K562 (cell line): ENCODE data around the gene MXRA7. TPM values are rescaled to one million over a fixed set of nuclear protein-coding genes. Genes with fewer than 3 reads are reported as not detected.

Experiments used
- ATAC-seq: fragments of 200-7000 bp; cut with Tn5 transposase; 3 replicates; pipeline ENCODE4 v1.9.1; 2020; ENCODE audit warnings: moderate library complexity
- BruUV-seq: library from RNA; stranded (reverse); fragments of 400-500 nt; replicated peaks from 2 replicates; lab custom pipeline; 2021; lab: Mats Ljungman, UMichigan
- CTCF ChIA-PET: fragments of 300-600 bp; formaldehyde crosslinking; extraction: SDS; loops from one replicate; lab custom pipeline; 2021; ENCODE audit warnings: low intra/inter-chr PET ratio; lab: Yijun Ruan, JAX
- POLR2A ChIA-PET: fragments of 300-600, 350-650 bp; sonication (Branson Sonifier 250); formaldehyde crosslinking; extraction: SDS; loops from one replicate; lab custom pipeline; 2021; ENCODE audit warnings: antibody characterized with exemption, inconsistent platforms; lab: Yijun Ruan, JAX
- DNase-seq, 4 experiments: peaks; one replicate each; pipeline versions ENCODE4 v3.0.0 to v3.0.0-alpha.2; 2011 to 2018; ENCODE audit warnings: low spot score in 3 of 4, mixed read lengths in 3 of 4; ENCODE audit errors: extremely low read depth in 1 of 4
- FAIRE-seq: peaks from 2 replicates; lab custom pipeline; 2011; peaks lifted over from hg19 to GRCh38; lab: Jason Lieb, UNC
- H2AFZ ChIP-seq: 2 replicates; pipeline ENCODE4 v1.6.0; 2011; ENCODE audit warnings: low read depth, low read length, control low read depth, inconsistent platforms
- H3K27ac ChIP-seq: fragments of 200-600 bp; 3 replicates; pipeline ENCODE4 v1.8.0; 2011; ENCODE audit warnings: low read depth, mild to moderate bottlenecking, control low read depth, inconsistent platforms, low read length, moderate library complexity, mixed read lengths; ENCODE audit errors: extremely low read depth
- H3K27me3 ChIP-seq, 2 experiments: fragments of 300-600 bp in 1 of 2; 2 replicates in 1 of 2; 3 replicates in 1 of 2; pipeline versions ENCODE4 v1.6.0 to v1.8.0; 2011; ENCODE audit warnings: inconsistent platforms in 2 of 2, low read length in 2 of 2, mild to moderate bottlenecking in 1 of 2, mixed read lengths in 1 of 2, moderate library complexity in 1 of 2; ENCODE audit not compliant: control insufficient read depth in 2 of 2, insufficient read depth in 2 of 2
- H3K36me3 ChIP-seq: fragments of 300-600 bp; 3 replicates; pipeline ENCODE4 v1.8.0; 2011; ENCODE audit warnings: mild to moderate bottlenecking, low read length, inconsistent platforms; ENCODE audit not compliant: control insufficient read depth, insufficient read depth
- H3K4me1 ChIP-seq, 2 experiments: fragments of 200-600 bp in 1 of 2; replicated peaks in 1 of 2; 2 replicates in 1 of 2; 3 replicates in 1 of 2; pipeline versions ENCODE4 v1.5.1 to v1.8.0; 2011; ENCODE audit warnings: inconsistent platforms in 2 of 2, low read length in 2 of 2, mild to moderate bottlenecking in 1 of 2, mixed read lengths in 1 of 2, moderate library complexity in 1 of 2; ENCODE audit not compliant: control insufficient read depth in 2 of 2, insufficient read depth in 2 of 2
- H3K4me2 ChIP-seq: 2 replicates; pipeline ENCODE4 v1.6.1; 2011; ENCODE audit warnings: low read length, control low read depth, inconsistent platforms, mixed read lengths; ENCODE audit not compliant: insufficient read depth
- H3K4me3 ChIP-seq: fragments of 200-600 bp; sonication (generic), shearing (Covaris generic); 2 replicates; pipeline ENCODE4 v1.5.1; 2016; ENCODE audit warnings: control low read depth, inconsistent platforms
- H3K79me2 ChIP-seq: fragments of 200-600 bp; 3 replicates; pipeline ENCODE4 v1.8.0; 2011; ENCODE audit warnings: low read length, inconsistent platforms; ENCODE audit not compliant: control insufficient read depth, insufficient read depth
- H3K9ac ChIP-seq, 2 experiments: 2 replicates each; pipeline versions ENCODE4 v1.6.0 to v1.6.1; 2011; ENCODE audit warnings: low read depth in 2 of 2, low read length in 2 of 2, control low read depth in 1 of 2, inconsistent platforms in 1 of 2, mild to moderate bottlenecking in 1 of 2, mixed read lengths in 1 of 2; ENCODE audit not compliant: insufficient read depth in 1 of 2
- H3K9me1 ChIP-seq: one replicate; pipeline ENCODE4 v1.6.0; 2011; ENCODE audit warnings: inconsistent platforms, mild to moderate bottlenecking, low read length, moderate library complexity; ENCODE audit not compliant: control insufficient read depth, insufficient read depth
- H3K9me3 ChIP-seq: replicated peaks from 2 replicates; pipeline ENCODE4 v1.5.1; 2011; ENCODE audit warnings: low read depth, low read length, inconsistent platforms; ENCODE audit not compliant: control insufficient read depth, insufficient read depth
- H4K20me1 ChIP-seq: replicated peaks from 2 replicates; pipeline ENCODE4 v1.6.1; 2011; ENCODE audit warnings: low read length, inconsistent platforms, mixed read lengths; ENCODE audit not compliant: control insufficient read depth, insufficient read depth
- CAMTA2 ChIP-seq: fragments of 250-450 bp; sonication (Bioruptor Pico); conservative IDR thresholded peaks from 2 replicates; pipeline ENCODE4 v1.5.1; 2022
- EHMT2 ChIP-seq: fragments of 450-650 bp; IDR thresholded peaks from 2 replicates; pipeline ENCODE4 v1.6.1; 2018; ENCODE audit warnings: antibody characterized with exemption
- MNT ChIP-seq, 2 experiments: fragments of 450-650 bp; conservative IDR thresholded peaks; 2 replicates each; pipeline ENCODE4 v1.6.1; 2017; ENCODE audit warnings: mild to moderate bottlenecking in 2 of 2, moderate library complexity in 2 of 2
- NFE2L1 ChIP-seq: fragments of 450-650 bp; IDR thresholded peaks from 2 replicates; pipeline ENCODE4 v1.6.1; 2016; ENCODE audit warnings: missing genetic modification characterization, low read depth, mild to moderate bottlenecking, missing compliant biosample characterization, moderate library complexity, borderline replicate concordance
- RNF219 ChIP-seq: fragments of 250-450 bp; sonication (Bioruptor Pico); IDR thresholded peaks from 2 replicates; pipeline ENCODE4 v1.5.0; 2022; ENCODE audit warnings: mild to moderate bottlenecking
- ZNF79 ChIP-seq: fragments of 250-450 bp; sonication (Bioruptor Pico); IDR thresholded peaks from 2 replicates; pipeline ENCODE4 v1.4.0; 2020; ENCODE audit warnings: low read depth, mild to moderate bottlenecking, moderate library complexity
- WGBS: fragments of 100-300 bp; shearing (Covaris generic); methylation state at CpG from one replicate; pipeline ENCODE4 v1.1.6; 2016; ENCODE audit warnings: low coverage, mixed read lengths; ENCODE audit not compliant: insufficient coverage; ENCODE audit errors: missing lambda C conversion rate; 5-methylcytosine and 5-hydroxymethylcytosine counted together
- in situ Hi-C: fragments of 300-500 bp; cut with MboI; formaldehyde crosslinking; loops from 4 replicates; pipeline ENCODE4 v1.15.0; 2018; ENCODE audit warnings: inconsistent platforms, mixed read lengths
- intact Hi-C: fragments of 100-400 bp; cut with micrococcal nuclease; formaldehyde crosslinking; loops from 2 replicates; pipeline ENCODE4 v1.14.2; 2022
- polyA plus RNA-seq, 8 experiments: library from polyadenylated mRNA; depleted of rRNA in 4 of 8; stranded (reverse) in 5 of 8; unstranded in 3 of 8; fragments of >200 nt; fragmentation: Nextera tagmentation in 2 of 8; fragmentation: Illumina TruSeq in 1 of 8; extraction: Ambion mirVana in 2 of 8; extraction: Trizol in 1 of 8; gene quantifications; 2 replicates each; pipeline versions ENCODE4 v1.2.1 to v1.2.3, GENCODE V29; 2011 to 2014; ENCODE audit warnings: inconsistent platforms in 1 of 8, missing spikeins in 1 of 8
- total RNA-seq, 7 experiments: library from RNA; depleted of rRNA in 6 of 7; stranded (reverse); fragments of >200 nt in 6 of 7; fragmentation: Illumina TruSeq in 2 of 7; extraction: Trizol in 2 of 7; gene quantifications; 2 replicates each; pipeline versions ENCODE4 v1.2.1 to v1.2.3, GENCODE V29; 2011 to 2021; ENCODE audit warnings: low replicate concordance in 1 of 7
- TF ChIP-seq, protein P1 (sequence below): fragments of 450-650 bp; IDR thresholded peaks from 2 replicates; pipeline ENCODE4 v1.6.1; 2017; ENCODE audit warnings: antibody characterized with exemption, mild to moderate bottlenecking

MXRA7 gene
- total and polyA plus RNA-seq, 9 of the 15 experiments (the other 6 are each of a cell fraction or from before 2014, with no cell fraction given) = 2.6 to 38.4 (median 14.3) TPM

DNA sequence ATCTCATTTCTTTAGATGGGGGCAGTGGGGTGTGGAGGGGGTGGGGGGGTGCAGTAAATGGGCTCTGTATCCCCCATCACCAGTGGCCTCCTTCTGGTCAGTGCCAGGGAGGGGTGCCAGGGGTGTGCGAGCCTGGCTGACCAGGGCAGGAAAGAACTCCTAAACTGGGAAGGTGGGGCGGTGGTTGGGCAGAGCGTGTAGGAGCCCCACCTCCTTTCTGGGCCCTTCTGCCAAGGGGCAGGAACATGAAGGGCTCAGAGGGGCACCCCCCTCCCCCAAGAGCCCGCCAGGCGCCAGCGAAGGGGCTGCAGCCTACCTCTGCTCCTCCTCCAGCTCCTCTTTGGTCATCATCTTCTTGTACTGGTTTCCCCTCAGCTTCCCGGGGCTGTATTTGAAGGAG is 26.0 kb downstream of the MXRA7 start:
- Histone ChIP-seq H3K27me3 (no peaks in the 10 kb centered on the region), H3K4me1 (peaks cover 22 to 61% of the 10 kb centered on the region in 2 experiments), H3K4me2 (no peak overlapping the region), H3K79me2 (no peaks in the 10 kb centered on the region), H2AFZ (no peak overlapping the region)
- DNase-seq = no peak
- in situ Hi-C loops = loop anchor here (5.0 kb wide), 1 partner anchor 162 kb away; no protein-coding TSS in a partner anchor
- no TSS peak for BruUV-seq
- CTCF ChIA-PET = no interaction called here
- no peak for TF ChIP-seq CAMTA2 (CRISPR knock-in tag)
- TF ChIP-seq, protein P1, sequence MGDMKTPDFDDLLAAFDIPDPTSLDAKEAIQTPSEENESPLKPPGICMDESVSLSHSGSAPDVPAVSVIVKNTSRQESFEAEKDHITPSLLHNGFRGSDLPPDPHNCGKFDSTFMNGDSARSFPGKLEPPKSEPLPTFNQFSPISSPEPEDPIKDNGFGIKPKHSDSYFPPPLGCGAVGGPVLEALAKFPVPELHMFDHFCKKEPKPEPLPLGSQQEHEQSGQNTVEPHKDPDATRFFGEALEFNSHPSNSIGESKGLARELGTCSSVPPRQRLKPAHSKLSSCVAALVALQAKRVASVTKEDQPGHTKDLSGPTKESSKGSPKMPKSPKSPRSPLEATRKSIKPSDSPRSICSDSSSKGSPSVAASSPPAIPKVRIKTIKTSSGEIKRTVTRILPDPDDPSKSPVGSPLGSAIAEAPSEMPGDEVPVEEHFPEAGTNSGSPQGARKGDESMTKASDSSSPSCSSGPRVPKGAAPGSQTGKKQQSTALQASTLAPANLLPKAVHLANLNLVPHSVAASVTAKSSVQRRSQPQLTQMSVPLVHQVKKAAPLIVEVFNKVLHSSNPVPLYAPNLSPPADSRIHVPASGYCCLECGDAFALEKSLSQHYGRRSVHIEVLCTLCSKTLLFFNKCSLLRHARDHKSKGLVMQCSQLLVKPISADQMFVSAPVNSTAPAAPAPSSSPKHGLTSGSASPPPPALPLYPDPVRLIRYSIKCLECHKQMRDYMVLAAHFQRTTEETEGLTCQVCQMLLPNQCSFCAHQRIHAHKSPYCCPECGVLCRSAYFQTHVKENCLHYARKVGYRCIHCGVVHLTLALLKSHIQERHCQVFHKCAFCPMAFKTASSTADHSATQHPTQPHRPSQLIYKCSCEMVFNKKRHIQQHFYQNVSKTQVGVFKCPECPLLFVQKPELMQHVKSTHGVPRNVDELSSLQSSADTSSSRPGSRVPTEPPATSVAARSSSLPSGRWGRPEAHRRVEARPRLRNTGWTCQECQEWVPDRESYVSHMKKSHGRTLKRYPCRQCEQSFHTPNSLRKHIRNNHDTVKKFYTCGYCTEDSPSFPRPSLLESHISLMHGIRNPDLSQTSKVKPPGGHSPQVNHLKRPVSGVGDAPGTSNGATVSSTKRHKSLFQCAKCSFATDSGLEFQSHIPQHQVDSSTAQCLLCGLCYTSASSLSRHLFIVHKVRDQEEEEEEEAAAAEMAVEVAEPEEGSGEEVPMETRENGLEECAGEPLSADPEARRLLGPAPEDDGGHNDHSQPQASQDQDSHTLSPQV = no peak
- TF ChIP-seq MNT (conservative IDR thresholded peaks at IDR 0.05) = no peak
- TF ChIP-seq ZNF79 (CRISPR knock-in tag) = no peak
- no peak for TF ChIP-seq RNF219 (CRISPR knock-in tag)
- no peak for TF ChIP-seq NFE2L1 (tag)
- no peak for TF ChIP-seq EHMT2
- TF ChIP-seq, all 486 proteins: peak for 0
- Histone ChIP-seq H3K9me3 (no peaks in the 10 kb centered on the region), H3K36me3 (no peaks in the 10 kb centered on the region), H3K27ac (no peak overlapping the region), H4K20me1 (no peaks in the 10 kb centered on the region; the same call in none of the 2 replicates), H3K9me1 (no peaks in the 10 kb centered on the region), H3K9ac (no peak overlapping the region), H3K4me3 (no peak overlapping the region)
- no peak for ATAC-seq
- FAIRE-seq = no peak
- POLR2A ChIA-PET = interaction anchor here (0.8 kb wide), 1 partner anchor 116 kb away, joined by 3 read pairs; no protein-coding TSS in a partner anchor
- intact Hi-C loops = loop anchor here (5.0 kb wide), 1 partner anchor 62 kb away; no protein-coding TSS in a partner anchor
- 65% methylated on average over 6 of the region's 7 CpGs for WGBS
